ENCODE measurements around the gene AKR1D1. TPM values are rescaled to one million over a fixed set of nuclear protein-coding genes. Genes with fewer than 3 reads are reported as not detected.
A peak's percentile ranks its signal among the peaks of the same experiment; 100 is the strongest.

The AKR1D1 gene
- total and polyA plus RNA-seq, 2 of the 13 experiments (the other 11 are each of a cell fraction or from before 2014, with no cell fraction given): 6.9 to 37.0 TPM

GRCh38 chr7:138129551-138130165 is 53.4 kb downstream of the AKR1D1 start:
- Histone ChIP-seq H3K4me1 (ENCODE audit: insufficient read depth, low read length) (peaks cover 17% of the 10 kb centered on the region), H3K9me3 (ENCODE audit: low read length) (no peaks in the 10 kb centered on the region), H2AFZ (ENCODE audit: low read length) (no peak overlapping the region), H3K27me3 (ENCODE audit: control insufficient read depth in 1 of 2, insufficient read depth in 2 of 2, low read length in 2 of 2) (no peaks in the 10 kb centered on the region), H3K9ac (ENCODE audit: insufficient read depth, low read depth, low read length) (no peak overlapping the region), H4K20me1 (ENCODE audit: insufficient read depth, low read length) (no peaks in the 10 kb centered on the region), H3K27ac (ENCODE audit: extremely low read length, insufficient read depth, low read length) (no peak overlapping the region), H3K4me3 (replicated peaks in 1 of 3; ENCODE audit: insufficient read depth in 1 of 3, low read depth in 2 of 3, low read length in 3 of 3) (no peak overlapping the region), H3K36me3 (replicated peaks in 1 of 2; ENCODE audit: control insufficient read depth in 1 of 2, insufficient read depth in 2 of 2, low read length in 2 of 2) (no peaks in the 10 kb centered on the region), H3K4me2 (ENCODE audit: low read depth, low read length) (no peak overlapping the region), H3K79me2 (ENCODE audit: insufficient read depth, low read length) (no peaks in the 10 kb centered on the region)
- 94% methylated on average over 3 of the region's 3 CpGs for WGBS (ENCODE audit: low lambda C conversion rate)
- in situ Hi-C loops (cut with HindIII; ENCODE audit: extremely low pct_ligation_motif_present, low pct_unique_long_range_greater_than_20kb) (no loop called here), intact Hi-C loops (cut with micrococcal nuclease; ENCODE audit: unreplicated experiment) (no loop called here)
- ATAC-seq: no peak
- no TSS peak for BruUV-seq (replicated peaks)
- no peak for FAIRE-seq
- DNase-seq (ENCODE audit: low spot score): no peak
- POLR2A ChIA-PET: no interaction called here
- TF ChIP-seq MLX (CRISPR knock-in tag; IDR thresholded peaks at IDR 0.05) (no peak), MAFK (conservative IDR thresholded peaks at IDR 0.05 in 1 of 2, IDR thresholded peaks at IDR 0.05 in 1 of 2; ENCODE audit: low read length in 2 of 2) (peak; percentile 52 to 82), MAFF (IDR thresholded peaks at IDR 0.05; ENCODE audit: low read depth, low read length) (peak; percentile 68)
- CTCF ChIA-PET (ENCODE audit: low intra/inter-chr PET ratio, low total read pairs): no interaction called here

- no peaks in the 10 kb centered on the region for H3K79me2 ChIP-seq (ENCODE audit: insufficient read depth, low read length)
- H3K4me2 ChIP-seq (ENCODE audit: low read depth, low read length): no peak overlapping the region
- no peak overlapping the region for H2AFZ ChIP-seq (ENCODE audit: low read length)
- no peaks in the 10 kb centered on the region for H3K27me3 ChIP-seq (ENCODE audit: control insufficient read depth in 1 of 2, insufficient read depth in 2 of 2, low read length in 2 of 2)
- in situ Hi-C loops (cut with HindIII; ENCODE audit: extremely low pct_ligation_motif_present, low pct_unique_long_range_greater_than_20kb) (no loop called here), intact Hi-C loops (cut with micrococcal nuclease; ENCODE audit: unreplicated experiment) (no loop called here)
- POLR2A ChIA-PET: no interaction called here
- no peak for DNase-seq (ENCODE audit: low spot score)
- CTCF ChIA-PET (ENCODE audit: low intra/inter-chr PET ratio, low total read pairs): no interaction called here
- no peaks in the 10 kb centered on the region for H4K20me1 ChIP-seq (ENCODE audit: insufficient read depth, low read length)
- BruUV-seq (replicated peaks): no TSS peak
- no peak for FAIRE-seq
- WGBS (ENCODE audit: low lambda C conversion rate): 94% methylated on average over 2 of the region's 2 CpGs
- no peaks in the 10 kb centered on the region for H3K36me3 ChIP-seq (replicated peaks in 1 of 2; ENCODE audit: control insufficient read depth in 1 of 2, insufficient read depth in 2 of 2, low read length in 2 of 2)
- H3K9ac ChIP-seq (ENCODE audit: insufficient read depth, low read depth, low read length): no peak overlapping the region
- no peaks in the 10 kb centered on the region for H3K9me3 ChIP-seq (ENCODE audit: low read length)
- no peak for ATAC-seq
- H3K27ac ChIP-seq (ENCODE audit: extremely low read length, insufficient read depth, low read length): no peak overlapping the region
- no peak overlapping the region for H3K4me3 ChIP-seq (replicated peaks in 1 of 3; ENCODE audit: insufficient read depth in 1 of 3, low read depth in 2 of 3, low read length in 3 of 3)
- H3K4me1 ChIP-seq (ENCODE audit: insufficient read depth, low read length): peaks cover 14% of the 10 kb centered on the region
- no peak for TF ChIP-seq ZNF430 (CRISPR knock-in tag; IDR thresholded peaks at IDR 0.05)
- TF ChIP-seq BCL6 (CRISPR knock-in tag; IDR thresholded peaks at IDR 0.05): 0 out of 2 replicates have a peak, but pooled peaks have one; percentile 16
- TF ChIP-seq ETV5 (CRISPR knock-in tag; IDR thresholded peaks at IDR 0.05; ENCODE audit: borderline replicate concordance): no peak
- TF ChIP-seq KAT2B (IDR thresholded peaks at IDR 0.05; ENCODE audit: borderline replicate concordance, low read depth, low read length): peak; percentile 85
- TF ChIP-seq RARA (CRISPR knock-in tag; IDR thresholded peaks at IDR 0.05): peak; percentile 37; the same call in 1 of the 2 replicates
- no peak for TF ChIP-seq SOX6 (IDR thresholded peaks at IDR 0.05)
- peak; percentile 39; the same call in 1 of the 2 replicates for TF ChIP-seq SOX6 (CRISPR knock-in tag; IDR thresholded peaks at IDR 0.05)
- peak; percentile 34; the same call in 1 of the 2 replicates for TF ChIP-seq ARID5B (CRISPR knock-in tag; IDR thresholded peaks at IDR 0.05)
- TF ChIP-seq NCOR1 (IDR thresholded peaks at IDR 0.05; ENCODE audit: borderline replicate concordance, low read length): peak; percentile 59; the same call in 1 of the 2 replicates
- TF ChIP-seq SOX13 (IDR thresholded peaks at IDR 0.05): no peak
- TF ChIP-seq SOX13 (CRISPR knock-in tag; conservative IDR thresholded peaks at IDR 0.05 in 1 of 2, IDR thresholded peaks at IDR 0.05 in 1 of 2): peak in 1 of 2 experiments; percentile 47; a peak in 2 of 4 replicates
Measured at GRCh38 chr7:138137423-138138171, 61.3 kb downstream of the AKR1D1 start.

All from HepG2 (cell line).